Mucosa of descending colon (tissue), 3 donors: ENCODE measurements around the gene ATP8B3. TPM values are rescaled to one million over a fixed set of nuclear protein-coding genes. Genes with fewer than 3 reads are reported as not detected.
A peak's percentile ranks its signal among the peaks of the same experiment; 100 is the strongest.

Source experiments
- ATAC-seq: fragments of 200-7000 bp; cut with Tn5 transposase; one replicate; pipeline ENCODE4 v1.9.1; 2020; ENCODE audit warnings: mild to moderate bottlenecking, moderate library complexity
- DNase-seq, 3 donors: peaks; one replicate each; pipeline ENCODE4 v3.0.0-alpha.2; 2020
- H3K36me3 ChIP-seq: fragments of 200-600 bp; one replicate; pipeline ENCODE4 v1.8.0; 2021; ENCODE audit warnings: low read depth, mild to moderate bottlenecking
- H3K4me1 ChIP-seq: fragments of 200-600 bp; one replicate; pipeline ENCODE4 v1.8.0; 2021; ENCODE audit warnings: low read depth, mild to moderate bottlenecking
- H3K4me3 ChIP-seq: fragments of 200-600 bp; one replicate; pipeline ENCODE4 v1.8.0; 2021; ENCODE audit warnings: mild to moderate bottlenecking
- H3K9me3 ChIP-seq: fragments of 200-600 bp; one replicate; pipeline ENCODE4 v1.8.0; 2021; ENCODE audit warnings: mild to moderate bottlenecking
- CTCF ChIP-seq: fragments of 200-600 bp; IDR thresholded peaks from one replicate; pipeline ENCODE4 v1.8.0; 2022; ENCODE audit warnings: antibody characterized with exemption, mild to moderate bottlenecking
- intact Hi-C, 2 donors: fragments of 100-400 bp; cut with DNase I in 1 of 2; cut with micrococcal nuclease in 1 of 2; formaldehyde crosslinking; loops; one replicate each; pipeline versions ENCODE4 v1.11.0 to v1.11.1; 2022; cut with DNase I, micrococcal nuclease
- total RNA-seq, 3 donors: library from RNA; stranded (reverse); fragmentation: NEBNext Ultra II Directional in 2 of 3; extraction: Animal tissue kit (Norgen Biotek cat#: 25700) in 2 of 3; gene quantifications; one replicate each; pipeline versions ENCODE4 v1.2.1 to v1.2.4, GENCODE V29; 2021 to 2023
- donor health status: DM: no; HTN: no; CAD: no; lungs with moderate emphysema.
- donor health status: DM: no; HTN: no; CAD: no.
- donor health status: DM: no; HTN: yes; CAD: no.

ATP8B3 gene
- total RNA-seq, 3 donors from 2014 or later, result 0.55 to 1.2 (median 0.80) TPM

- intact Hi-C loops, result no loop called here
- peak; percentile 96 to 98 (median 97) for DNase-seq
- Histone ChIP-seq H3K4me3 (no peak overlapping the region), H3K36me3 (no peaks in the 10 kb centered on the region), H3K4me1 (peaks cover 70% of the 10 kb centered on the region), H3K9me3 (no peaks in the 10 kb centered on the region)
- no peak for TF ChIP-seq CTCF
- peak; percentile 74 for ATAC-seq
Observed at GRCh38 chr19:1855040-1855827, 43.2 kb upstream of the ATP8B3 start.

GRCh38 chr19:1854542-1855039, 42.5 kb upstream of the ATP8B3 start:
- no peaks in the 10 kb centered on the region for H3K36me3 ChIP-seq
- H3K4me1 ChIP-seq, result peaks cover 64% of the 10 kb centered on the region
- intact Hi-C loops, result no loop called here
- no peaks in the 10 kb centered on the region for H3K9me3 ChIP-seq
- ATAC-seq, result no peak
- H3K4me3 ChIP-seq, result no peak overlapping the region
- TF ChIP-seq CTCF, result no peak
- DNase-seq, result peak; percentile 66 to 78 (median 69)

GRCh38 chr19:1854039-1854541, 42.0 kb upstream of the ATP8B3 start:
- intact Hi-C loops, result no loop called here
- no peaks in the 10 kb centered on the region for H3K9me3 ChIP-seq
- no peak for TF ChIP-seq CTCF
- ATAC-seq (no peak), DNase-seq (peak in 2 of 3 donors; percentile 62 to 75)
- peaks cover 59% of the 10 kb centered on the region for H3K4me1 ChIP-seq
- H3K36me3 ChIP-seq, result no peaks in the 10 kb centered on the region
- H3K4me3 ChIP-seq, result no peak overlapping the region

GRCh38 chr19:1853295-1854038, 41.4 kb upstream of the ATP8B3 start:
- peak; percentile 99 for TF ChIP-seq CTCF
- ATAC-seq, result peak; percentile 43
- Histone ChIP-seq H3K36me3 (no peaks in the 10 kb centered on the region), H3K9me3 (no peaks in the 10 kb centered on the region), H3K4me3 (no peak overlapping the region), H3K4me1 (peaks cover 53% of the 10 kb centered on the region)
- DNase-seq, result peak; percentile 91 to 96 (median 93)
- intact Hi-C loops, result no loop called here

- intact Hi-C loops, result no loop called here
- Histone ChIP-seq H3K4me1 (peaks cover 46% of the 10 kb centered on the region), H3K36me3 (no peaks in the 10 kb centered on the region), H3K9me3 (no peaks in the 10 kb centered on the region), H3K4me3 (no peak overlapping the region)
- no peak for TF ChIP-seq CTCF
- DNase-seq, result peak in 1 of 3 donors; percentile 62
- ATAC-seq, result no peak
Observed at GRCh38 chr19:1852581-1853128, 40.6 kb upstream of the ATP8B3 start.
